GM12891 (cell line): Measurements from ENCODE around the gene STXBP5.

Experiments
- POLR2A ChIP-seq: IDR thresholded peaks from 2 replicates; pipeline ENCODE4 v1.6.1; 2011; ENCODE audit warnings: low read depth, low read length, control low read depth
- POLR2AphosphoS5 ChIP-seq: IDR thresholded peaks from 2 replicates; pipeline ENCODE4 v1.6.1; 2011; ENCODE audit warnings: low read depth, low read length, control low read depth
- TAF1 ChIP-seq: IDR thresholded peaks from 2 replicates; pipeline ENCODE4 v1.6.1; 2011; ENCODE audit warnings: low read depth, low read length, control low read depth

DNA sequence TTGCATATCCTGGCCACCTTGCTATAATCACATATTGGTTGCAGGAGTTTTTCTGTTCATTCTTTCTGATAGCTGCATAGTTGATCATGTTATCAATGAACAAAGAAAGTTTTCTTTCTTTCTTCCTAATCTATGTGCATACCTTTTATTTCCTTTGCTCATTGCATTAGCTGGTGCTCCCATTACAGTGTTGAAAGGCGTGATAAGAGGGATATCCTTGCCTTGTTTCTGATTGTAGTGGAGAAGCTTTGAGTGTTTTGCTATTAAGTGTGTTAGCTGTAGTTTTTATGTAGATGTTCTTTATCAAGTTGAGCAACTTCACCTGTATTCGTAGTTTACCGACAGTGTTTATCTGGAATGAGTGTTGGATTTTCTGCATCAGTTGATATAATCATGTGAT lies 14.6 kb downstream of the STXBP5 start:
- TF ChIP-seq POLR2AphosphoS5 (no peak), POLR2A (no peak), TAF1 (no peak)
